ENCODE results near the gene MAML3. TPM values are rescaled to one million over a fixed set of nuclear protein-coding genes. Genes with fewer than 3 reads are reported as not detected.

Gene MAML3
- total and polyA plus RNA-seq, 2 experiments from 2014 or later = 4.1 to 11.2 TPM

DNA sequence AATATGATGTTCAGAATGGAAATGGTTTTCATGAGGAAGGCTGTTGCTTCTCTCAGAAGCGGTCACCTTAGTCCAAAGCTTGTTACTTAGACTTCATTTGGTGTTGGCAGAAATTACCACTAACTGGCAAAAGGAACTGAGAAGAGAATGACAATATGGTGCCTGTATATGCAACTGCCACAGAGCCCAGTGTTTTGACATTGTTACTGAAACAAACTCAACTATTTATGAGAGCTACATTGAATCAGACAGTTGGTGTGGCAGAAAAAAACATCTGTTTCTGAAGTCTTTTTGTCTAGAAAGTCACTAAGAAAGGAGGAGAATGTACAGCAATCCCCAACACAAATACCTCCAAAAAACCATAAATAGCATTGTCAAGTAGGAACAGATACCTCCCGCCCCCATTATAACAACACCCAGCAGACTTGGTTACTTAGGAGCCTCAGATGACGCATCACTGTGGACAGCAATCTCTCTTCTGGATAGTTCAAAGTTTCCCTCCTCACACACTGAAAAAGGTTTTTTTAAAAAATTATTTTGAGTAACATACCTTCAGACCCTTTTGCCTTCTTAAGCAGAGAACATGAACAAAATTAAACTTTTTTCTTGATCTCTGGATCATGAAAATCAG, 92.2 kb downstream of the MAML3 start:
- no peaks in the 10 kb centered on the region for H3K9me2 ChIP-seq (replicated peaks; ENCODE audit: insufficient read depth)
- H3K4me3 ChIP-seq = no peak overlapping the region
- no peak overlapping the region for H2AFZ ChIP-seq
- H3K36me3 ChIP-seq (replicated peaks; ENCODE audit: insufficient read depth, low read depth) = no peaks in the 10 kb centered on the region
- H3K4me1 ChIP-seq (ENCODE audit: insufficient read depth) = peaks cover 49% of the 10 kb centered on the region
- DNase-seq (ENCODE audit: low spot score) = no peak
- H3K27me3 ChIP-seq = no peaks in the 10 kb centered on the region
- no peaks in the 10 kb centered on the region for H4K20me1 ChIP-seq (ENCODE audit: insufficient read depth, poor library complexity, severe bottlenecking)
- TF ChIP-seq EZH2phosphoT487 (IDR thresholded peaks at IDR 0.05; ENCODE audit: low read depth, severe bottlenecking, unreplicated experiment) (no peak), EZH2 (IDR thresholded peaks at IDR 0.05; ENCODE audit: borderline replicate concordance) (no peak)
- TF ChIP-seq, protein P1, sequence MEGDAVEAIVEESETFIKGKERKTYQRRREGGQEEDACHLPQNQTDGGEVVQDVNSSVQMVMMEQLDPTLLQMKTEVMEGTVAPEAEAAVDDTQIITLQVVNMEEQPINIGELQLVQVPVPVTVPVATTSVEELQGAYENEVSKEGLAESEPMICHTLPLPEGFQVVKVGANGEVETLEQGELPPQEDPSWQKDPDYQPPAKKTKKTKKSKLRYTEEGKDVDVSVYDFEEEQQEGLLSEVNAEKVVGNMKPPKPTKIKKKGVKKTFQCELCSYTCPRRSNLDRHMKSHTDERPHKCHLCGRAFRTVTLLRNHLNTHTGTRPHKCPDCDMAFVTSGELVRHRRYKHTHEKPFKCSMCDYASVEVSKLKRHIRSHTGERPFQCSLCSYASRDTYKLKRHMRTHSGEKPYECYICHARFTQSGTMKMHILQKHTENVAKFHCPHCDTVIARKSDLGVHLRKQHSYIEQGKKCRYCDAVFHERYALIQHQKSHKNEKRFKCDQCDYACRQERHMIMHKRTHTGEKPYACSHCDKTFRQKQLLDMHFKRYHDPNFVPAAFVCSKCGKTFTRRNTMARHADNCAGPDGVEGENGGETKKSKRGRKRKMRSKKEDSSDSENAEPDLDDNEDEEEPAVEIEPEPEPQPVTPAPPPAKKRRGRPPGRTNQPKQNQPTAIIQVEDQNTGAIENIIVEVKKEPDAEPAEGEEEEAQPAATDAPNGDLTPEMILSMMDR (IDR thresholded peaks at IDR 0.05; ENCODE audit: poor library complexity) = no peak
- H3K4me2 ChIP-seq = peak overlapping the region; percentile 63
- WGBS (ENCODE audit: low lambda C conversion rate, missing lambda C conversion rate) = 85% methylated on average over 3 of the region's 3 CpGs
- peak overlapping the region; percentile 72 for H3K27ac ChIP-seq
- H3K9me3 ChIP-seq (ENCODE audit: low read depth) = no peaks in the 10 kb centered on the region
- H3K79me2 ChIP-seq = peaks cover 53% of the 10 kb centered on the region

DNA sequence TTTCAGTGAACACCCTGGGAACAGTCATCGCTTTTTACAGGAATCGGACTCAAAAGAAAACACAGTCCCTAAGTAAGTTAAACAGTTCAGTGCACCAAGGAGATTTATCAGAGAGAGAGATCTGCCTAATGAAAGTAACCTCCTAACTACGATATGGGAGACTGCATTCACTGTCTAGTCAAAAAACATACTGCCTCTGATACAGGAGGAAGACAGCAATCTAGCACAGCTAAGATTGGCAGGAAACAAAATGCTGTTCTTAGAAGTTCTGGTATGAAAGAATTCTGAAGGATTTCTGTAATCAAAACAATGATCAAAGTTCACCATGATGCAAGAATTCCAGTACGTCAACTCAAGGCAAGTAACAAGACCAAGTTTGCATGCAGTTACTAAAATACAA, 92.8 kb downstream of the MAML3 start:
- 33% methylated on average over 4 of the region's 4 CpGs for WGBS (ENCODE audit: low lambda C conversion rate, missing lambda C conversion rate)
- no peaks in the 10 kb centered on the region for H4K20me1 ChIP-seq (ENCODE audit: insufficient read depth, poor library complexity, severe bottlenecking)
- no peak overlapping the region for H2AFZ ChIP-seq

DNA sequence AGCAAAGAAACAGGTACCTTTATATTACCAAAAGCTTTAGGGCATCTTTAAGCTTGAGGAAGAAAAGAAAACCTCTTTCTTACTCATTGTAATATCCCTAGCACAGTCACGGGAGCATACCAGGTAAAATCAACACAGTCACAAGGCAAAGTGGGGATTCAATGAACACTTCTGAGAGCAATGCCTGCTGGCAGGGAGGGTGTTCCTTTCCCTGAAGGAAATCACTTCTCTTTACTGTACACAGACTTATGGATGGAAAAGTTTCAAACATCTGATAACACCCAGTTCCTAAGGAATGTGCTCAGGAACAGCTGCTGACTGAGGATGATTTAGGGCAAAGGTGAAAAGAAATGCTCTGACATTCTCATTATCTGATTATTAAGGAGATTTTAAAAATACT, 94.8 kb downstream of the MAML3 start:
- Histone ChIP-seq H3K9me2 (replicated peaks; ENCODE audit: insufficient read depth) (no peaks in the 10 kb centered on the region), H3K9me3 (ENCODE audit: low read depth) (no peaks in the 10 kb centered on the region), H2AFZ (no peak overlapping the region), H3K36me3 (replicated peaks; ENCODE audit: insufficient read depth, low read depth) (no peaks in the 10 kb centered on the region), H3K27ac (peak overlapping the region; percentile 59), H3K4me2 (peak overlapping the region; percentile 57), H4K20me1 (ENCODE audit: insufficient read depth, poor library complexity, severe bottlenecking) (no peaks in the 10 kb centered on the region), H3K4me3 (no peak overlapping the region), H3K79me2 (peaks cover 65% of the 10 kb centered on the region), H3K4me1 (ENCODE audit: insufficient read depth) (peaks cover 36% of the 10 kb centered on the region), H3K27me3 (no peaks in the 10 kb centered on the region)
- no peak for TF ChIP-seq EZH2 (IDR thresholded peaks at IDR 0.05; ENCODE audit: borderline replicate concordance)
- no peak for TF ChIP-seq EZH2phosphoT487 (IDR thresholded peaks at IDR 0.05; ENCODE audit: low read depth, severe bottlenecking, unreplicated experiment)
- TF ChIP-seq, protein P1 (IDR thresholded peaks at IDR 0.05; ENCODE audit: poor library complexity) = no peak
- WGBS (ENCODE audit: low lambda C conversion rate, missing lambda C conversion rate) = 21% methylated on average over 1 of the region's 1 CpG
- peak; percentile 65 for DNase-seq (ENCODE audit: low spot score)

More for the DNA sequence above, 92.8 kb downstream of the MAML3 start:
- TF ChIP-seq EZH2phosphoT487 (IDR thresholded peaks at IDR 0.05; ENCODE audit: low read depth, severe bottlenecking, unreplicated experiment) (no peak), EZH2 (IDR thresholded peaks at IDR 0.05; ENCODE audit: borderline replicate concordance) (no peak)
- TF ChIP-seq, protein P1 (IDR thresholded peaks at IDR 0.05; ENCODE audit: poor library complexity) = no peak
- Histone ChIP-seq H3K9me2 (replicated peaks; ENCODE audit: insufficient read depth) (no peaks in the 10 kb centered on the region), H3K4me3 (no peak overlapping the region), H3K79me2 (peaks cover 57% of the 10 kb centered on the region), H3K4me2 (peak overlapping the region; percentile 63), H3K27ac (peak overlapping the region; percentile 72), H3K36me3 (replicated peaks; ENCODE audit: insufficient read depth, low read depth) (no peaks in the 10 kb centered on the region), H3K27me3 (no peaks in the 10 kb centered on the region), H3K9me3 (ENCODE audit: low read depth) (no peaks in the 10 kb centered on the region), H3K4me1 (ENCODE audit: insufficient read depth) (peaks cover 46% of the 10 kb centered on the region)
- no peak for DNase-seq (ENCODE audit: low spot score)

All from hepatocyte (in vitro differentiated cells).